ENCODE data around the gene F12. TPM values are rescaled to one million over a fixed set of nuclear protein-coding genes. Genes with fewer than 3 reads are reported as not detected.

The F12 gene
- total RNA-seq, 1 donor from 2014 or later: 4.7 TPM

DNA sequence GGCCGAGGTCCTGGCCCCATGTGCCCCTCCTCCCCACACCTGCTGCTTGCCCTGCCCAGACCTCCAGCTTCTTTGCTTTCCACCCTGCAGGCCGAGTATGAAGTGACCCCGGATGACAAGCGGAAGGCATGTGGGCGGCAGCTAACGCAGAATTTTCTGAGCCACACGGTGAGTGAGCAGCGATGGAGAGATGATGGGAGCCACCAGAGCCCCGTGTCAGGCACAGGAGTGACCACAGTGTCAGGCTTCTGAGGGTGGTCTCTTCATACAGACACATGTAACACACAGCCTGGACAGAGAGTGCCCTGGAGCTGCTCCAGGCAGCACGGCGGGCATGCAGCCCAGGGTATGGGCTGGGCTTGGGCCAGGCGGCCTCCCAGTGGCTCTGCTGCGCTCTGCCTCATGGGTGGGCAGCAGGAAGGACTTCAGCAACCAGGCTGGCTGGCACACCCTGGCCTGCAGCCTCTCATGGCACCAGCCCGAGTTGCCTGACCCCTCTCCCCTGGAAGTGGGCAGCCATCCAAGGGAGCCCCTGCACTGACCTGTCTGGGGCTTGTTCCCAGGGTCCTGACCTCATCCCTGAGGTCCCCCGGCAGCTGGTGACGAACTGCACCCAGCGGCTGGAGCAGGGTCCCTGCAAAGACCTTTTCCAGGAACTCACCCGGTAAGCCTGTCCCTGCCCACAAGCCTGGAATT is 22.9 kb upstream of the F12 start:
- peaks cover 4% of the 10 kb centered on the region for H3K36me3 Mint-ChIP-seq (ENCODE audit: insufficient read depth)
- H3K27ac Mint-ChIP-seq: no peak overlapping the region
- H3K27me3 Mint-ChIP-seq: no peaks in the 10 kb centered on the region
- no peaks in the 10 kb centered on the region for H3K9me3 Mint-ChIP-seq (ENCODE audit: low read depth)
- peaks cover 5% of the 10 kb centered on the region for H3K4me1 Mint-ChIP-seq (ENCODE audit: low read depth)
- no peak overlapping the region for H3K4me3 Mint-ChIP-seq (ENCODE audit: low read depth)
- TF ChIP-seq, protein P1, sequence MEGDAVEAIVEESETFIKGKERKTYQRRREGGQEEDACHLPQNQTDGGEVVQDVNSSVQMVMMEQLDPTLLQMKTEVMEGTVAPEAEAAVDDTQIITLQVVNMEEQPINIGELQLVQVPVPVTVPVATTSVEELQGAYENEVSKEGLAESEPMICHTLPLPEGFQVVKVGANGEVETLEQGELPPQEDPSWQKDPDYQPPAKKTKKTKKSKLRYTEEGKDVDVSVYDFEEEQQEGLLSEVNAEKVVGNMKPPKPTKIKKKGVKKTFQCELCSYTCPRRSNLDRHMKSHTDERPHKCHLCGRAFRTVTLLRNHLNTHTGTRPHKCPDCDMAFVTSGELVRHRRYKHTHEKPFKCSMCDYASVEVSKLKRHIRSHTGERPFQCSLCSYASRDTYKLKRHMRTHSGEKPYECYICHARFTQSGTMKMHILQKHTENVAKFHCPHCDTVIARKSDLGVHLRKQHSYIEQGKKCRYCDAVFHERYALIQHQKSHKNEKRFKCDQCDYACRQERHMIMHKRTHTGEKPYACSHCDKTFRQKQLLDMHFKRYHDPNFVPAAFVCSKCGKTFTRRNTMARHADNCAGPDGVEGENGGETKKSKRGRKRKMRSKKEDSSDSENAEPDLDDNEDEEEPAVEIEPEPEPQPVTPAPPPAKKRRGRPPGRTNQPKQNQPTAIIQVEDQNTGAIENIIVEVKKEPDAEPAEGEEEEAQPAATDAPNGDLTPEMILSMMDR (IDR thresholded peaks at IDR 0.05; ENCODE audit: unreplicated experiment): no peak
- no peak for DNase-seq (ENCODE audit: low spot score, unreplicated experiment)

DNA sequence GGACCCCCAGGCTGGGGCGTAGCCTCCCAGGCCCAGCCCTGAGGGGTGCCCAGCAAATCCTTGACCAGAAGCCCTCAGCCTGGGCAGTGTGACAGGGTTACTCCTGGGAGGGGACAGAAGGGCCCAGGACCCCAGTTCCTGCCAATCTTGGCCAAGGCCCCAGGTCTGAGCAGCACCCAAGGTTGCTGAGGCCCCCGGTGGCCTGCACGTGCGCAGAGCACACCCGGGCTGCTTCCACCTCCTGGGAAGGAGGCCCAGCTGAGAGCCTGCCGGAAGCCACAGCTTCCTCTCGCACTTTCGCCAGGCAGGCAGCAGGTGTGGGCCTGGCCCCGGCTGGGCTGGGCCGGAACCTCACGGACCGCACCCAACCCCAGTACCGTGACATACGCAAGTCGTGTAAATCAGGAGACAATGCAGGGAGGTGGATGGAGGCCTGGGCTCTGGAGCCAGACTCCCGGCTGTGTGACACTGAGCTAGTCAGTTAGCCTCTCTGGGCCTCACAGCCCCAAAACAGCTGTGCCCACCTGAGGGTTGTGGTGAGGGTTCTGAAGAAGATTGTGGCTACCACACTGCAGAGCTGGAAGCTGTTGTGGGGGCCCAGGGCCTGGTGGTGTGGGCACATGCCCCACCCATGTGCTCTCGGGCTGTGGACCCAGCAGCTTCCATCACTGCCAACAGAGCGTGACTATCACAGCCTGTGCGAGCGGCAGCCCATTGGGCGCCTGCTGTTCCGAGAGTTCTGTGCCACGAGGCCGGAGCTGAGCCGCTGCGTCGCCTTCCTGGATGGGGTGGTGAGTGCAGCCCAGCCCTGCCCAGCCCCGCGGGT is 22.2 kb upstream of the F12 start:
- H3K27me3 Mint-ChIP-seq: no peaks in the 10 kb centered on the region
- peaks cover 2% of the 10 kb centered on the region for H3K36me3 Mint-ChIP-seq (ENCODE audit: insufficient read depth)
- no peak overlapping the region for H3K4me3 Mint-ChIP-seq (ENCODE audit: low read depth)
- H3K27ac Mint-ChIP-seq: no peak overlapping the region
- TF ChIP-seq, protein P1 (IDR thresholded peaks at IDR 0.05; ENCODE audit: unreplicated experiment): no peak
- no peaks in the 10 kb centered on the region for H3K9me3 Mint-ChIP-seq (ENCODE audit: low read depth)
- H3K4me1 Mint-ChIP-seq (ENCODE audit: low read depth): peaks cover 6% of the 10 kb centered on the region
- DNase-seq (ENCODE audit: low spot score, unreplicated experiment): no peak

DNA sequence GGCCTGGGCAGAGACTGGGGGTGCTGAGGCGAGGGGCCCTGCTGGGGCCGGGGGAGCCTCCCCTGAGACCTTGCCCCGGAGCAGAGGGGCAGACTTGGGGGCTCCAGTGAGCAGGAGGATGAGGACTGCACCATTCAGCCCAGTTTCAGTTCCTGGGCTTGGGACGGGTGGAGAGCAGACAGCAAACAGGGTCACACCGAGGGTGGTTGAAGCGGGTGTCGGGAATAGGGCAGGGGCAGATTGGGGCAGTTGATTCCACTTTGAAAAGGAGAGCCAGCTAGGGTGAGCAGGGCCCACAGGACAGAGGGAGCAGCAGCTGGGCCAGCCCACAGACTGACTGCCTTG is 21.6 kb upstream of the F12 start:
- no peaks in the 10 kb centered on the region for H3K9me3 Mint-ChIP-seq (ENCODE audit: low read depth)
- H3K27me3 Mint-ChIP-seq: no peaks in the 10 kb centered on the region
- H3K4me3 Mint-ChIP-seq (ENCODE audit: low read depth): no peak overlapping the region
- peaks cover 2% of the 10 kb centered on the region for H3K36me3 Mint-ChIP-seq (ENCODE audit: insufficient read depth)
- DNase-seq (ENCODE audit: low spot score, unreplicated experiment): no peak
- no peak overlapping the region for H3K27ac Mint-ChIP-seq
- TF ChIP-seq, protein P1 (IDR thresholded peaks at IDR 0.05; ENCODE audit: unreplicated experiment): no peak
- H3K4me1 Mint-ChIP-seq (ENCODE audit: low read depth): peaks cover 6% of the 10 kb centered on the region

DNA sequence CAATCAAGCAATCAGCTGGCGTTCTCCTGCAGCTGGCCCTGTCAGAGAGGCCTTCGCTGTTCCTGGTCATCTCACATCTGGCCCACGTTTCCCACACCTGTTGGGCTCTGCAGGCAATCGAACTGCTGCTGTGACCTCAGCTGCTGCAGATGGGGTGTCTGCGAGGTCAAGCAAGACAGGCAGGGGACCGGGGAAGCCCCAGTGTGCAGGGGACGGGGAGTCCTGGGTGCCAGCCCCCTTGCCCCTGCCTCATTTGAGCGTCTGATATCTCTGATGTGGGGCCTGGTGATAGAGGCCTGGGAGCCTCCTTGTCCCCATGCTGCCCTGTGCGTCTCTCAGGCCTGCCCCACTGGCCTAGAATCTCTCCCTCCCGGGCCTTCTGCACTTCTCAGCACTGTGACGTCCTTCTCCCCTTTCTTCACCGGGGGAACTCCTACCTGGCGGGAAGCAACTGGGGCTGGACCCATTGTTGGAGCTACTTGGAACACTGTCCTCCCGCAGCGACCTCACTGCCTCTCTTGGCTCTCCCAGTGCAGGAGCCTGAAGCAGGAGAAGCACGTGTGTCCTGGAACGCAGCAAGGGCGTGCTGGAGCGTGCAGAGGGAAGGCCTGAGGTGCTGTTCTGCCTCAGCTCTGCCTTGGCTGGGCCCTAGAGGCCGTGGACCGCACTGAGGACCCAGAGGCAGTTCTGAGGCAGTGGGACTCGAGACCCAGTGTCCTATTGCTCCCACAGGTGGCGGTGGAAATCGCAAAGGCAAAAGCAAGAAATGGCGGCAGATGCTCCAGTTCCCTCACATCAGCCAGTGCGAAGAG is 21.0 kb upstream of the F12 start:
- TF ChIP-seq, protein P1 (IDR thresholded peaks at IDR 0.05; ENCODE audit: unreplicated experiment): no peak

More for the DNA sequence above, 21.0 kb upstream of the F12 start:
- no peaks in the 10 kb centered on the region for H3K27me3 Mint-ChIP-seq
- no peak for DNase-seq (ENCODE audit: low spot score, unreplicated experiment)
- H3K36me3 Mint-ChIP-seq (ENCODE audit: insufficient read depth): peaks cover 2% of the 10 kb centered on the region
- no peaks in the 10 kb centered on the region for H3K9me3 Mint-ChIP-seq (ENCODE audit: low read depth)
- H3K27ac Mint-ChIP-seq: no peak overlapping the region
- no peak overlapping the region for H3K4me3 Mint-ChIP-seq (ENCODE audit: low read depth)
- H3K4me1 Mint-ChIP-seq (ENCODE audit: low read depth): peaks cover 6% of the 10 kb centered on the region
